HG02623 (cell line): Measurements from ENCODE around the gene ERMAP.
"Not testable (repeated sequence)": the region's sequence is repeated elsewhere in the genome, so short reads cannot be mapped to it uniquely, and the experiment has no call there.

Experiments
- ATAC-seq: cut with Tn5 transposase; IDR thresholded peaks from one replicate; pipeline ENCODE4 v1.9.1; 2021; ENCODE audit warnings: moderate library complexity; ENCODE audit not compliant: unreplicated experiment

The ERMAP gene

GRCh38 chr1:42869751-42870150 is 52.8 kb downstream of the ERMAP start:
- not testable (repeated sequence) for ATAC-seq

- not testable (repeated sequence) for ATAC-seq
Measured at GRCh38 chr1:42873108-42873507, 56.2 kb downstream of the ERMAP start.

GRCh38 chr1:42873670-42874069 is 56.7 kb downstream of the ERMAP start:
- ATAC-seq = no peak

- ATAC-seq = no peak
Measured at GRCh38 chr1:42876009-42876408, 59.1 kb downstream of the ERMAP start.

GRCh38 chr1:42877380-42877779 is 60.5 kb downstream of the ERMAP start:
- ATAC-seq = no peak

- no peak for ATAC-seq
Measured at GRCh38 chr1:42880384-42880783, 63.5 kb downstream of the ERMAP start.

GRCh38 chr1:42886046-42886739 is 69.3 kb downstream of the ERMAP start:
- no peak for ATAC-seq

- ATAC-seq = no peak
Measured at GRCh38 chr1:42886800-42887199, 69.9 kb downstream of the ERMAP start.

GRCh38 chr1:42887366-42887765 is 70.4 kb downstream of the ERMAP start:
- no peak for ATAC-seq

GRCh38 chr1:42888013-42888633 is 71.2 kb downstream of the ERMAP start:
- no peak for ATAC-seq

- ATAC-seq = no peak
Measured at GRCh38 chr1:42889264-42889663, 72.3 kb downstream of the ERMAP start.

- no peak for ATAC-seq
Measured at GRCh38 chr1:42891465-42892138, 74.7 kb downstream of the ERMAP start.
